ENCODE results near the gene CGB8. TPM values are rescaled to one million over a fixed set of nuclear protein-coding genes. Genes with fewer than 3 reads are reported as not detected.
A peak's percentile ranks its signal among the peaks of the same experiment; 100 is the strongest.

The CGB8 gene
- total RNA-seq, 1 donor, result not detected

DNA sequence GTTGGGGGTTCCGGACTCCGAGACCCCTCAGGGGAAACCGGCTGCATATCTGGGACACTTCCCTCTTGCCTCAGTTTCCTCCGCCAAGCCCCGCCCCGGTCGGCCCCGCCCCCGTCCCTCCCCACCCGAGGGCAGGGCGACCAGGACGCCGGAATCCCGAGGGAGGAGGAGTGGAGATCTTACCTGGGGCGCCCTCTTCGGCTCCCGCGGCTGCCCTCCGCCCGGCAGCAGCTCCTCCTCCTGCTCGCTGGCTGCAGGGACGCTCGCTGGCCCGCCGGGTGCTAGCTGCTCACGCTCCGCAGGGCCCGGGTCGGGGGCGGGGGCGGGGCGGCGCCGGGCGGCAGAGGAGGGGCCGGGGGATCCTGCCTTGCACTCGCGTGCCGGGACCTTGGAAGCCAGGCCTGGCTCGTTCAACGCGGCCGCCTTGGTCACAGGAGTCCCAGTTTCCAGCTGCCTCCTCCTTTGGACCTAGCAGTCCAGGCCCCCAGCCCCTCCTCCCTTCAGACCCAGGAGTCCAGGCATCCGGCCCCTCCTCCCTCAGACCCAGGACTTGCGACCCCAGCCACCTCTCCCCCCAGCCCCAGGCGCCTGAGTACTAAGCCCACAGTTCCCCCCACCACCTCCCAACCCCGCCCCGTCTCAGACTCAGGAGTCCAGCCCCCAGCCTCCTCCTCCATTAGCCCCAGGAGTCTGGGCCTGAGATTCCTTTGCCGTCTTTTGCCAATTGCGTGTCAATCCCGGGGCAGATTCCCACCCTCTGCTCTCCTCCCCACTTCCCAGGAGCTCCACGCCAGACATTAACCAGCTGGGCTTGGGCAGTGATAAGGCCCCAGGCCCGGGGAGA, 16.1 kb upstream of the CGB8 start, which contains the start of gene NTF4:
TSS of gene NTF4 (minus strand) at position 51 of the 844 bp plus-strand sequence. CDS start 2,821 bp downstream, outside the sequence.
- no peak for DNase-seq (ENCODE audit: low read depth)
- TF ChIP-seq, protein P1, sequence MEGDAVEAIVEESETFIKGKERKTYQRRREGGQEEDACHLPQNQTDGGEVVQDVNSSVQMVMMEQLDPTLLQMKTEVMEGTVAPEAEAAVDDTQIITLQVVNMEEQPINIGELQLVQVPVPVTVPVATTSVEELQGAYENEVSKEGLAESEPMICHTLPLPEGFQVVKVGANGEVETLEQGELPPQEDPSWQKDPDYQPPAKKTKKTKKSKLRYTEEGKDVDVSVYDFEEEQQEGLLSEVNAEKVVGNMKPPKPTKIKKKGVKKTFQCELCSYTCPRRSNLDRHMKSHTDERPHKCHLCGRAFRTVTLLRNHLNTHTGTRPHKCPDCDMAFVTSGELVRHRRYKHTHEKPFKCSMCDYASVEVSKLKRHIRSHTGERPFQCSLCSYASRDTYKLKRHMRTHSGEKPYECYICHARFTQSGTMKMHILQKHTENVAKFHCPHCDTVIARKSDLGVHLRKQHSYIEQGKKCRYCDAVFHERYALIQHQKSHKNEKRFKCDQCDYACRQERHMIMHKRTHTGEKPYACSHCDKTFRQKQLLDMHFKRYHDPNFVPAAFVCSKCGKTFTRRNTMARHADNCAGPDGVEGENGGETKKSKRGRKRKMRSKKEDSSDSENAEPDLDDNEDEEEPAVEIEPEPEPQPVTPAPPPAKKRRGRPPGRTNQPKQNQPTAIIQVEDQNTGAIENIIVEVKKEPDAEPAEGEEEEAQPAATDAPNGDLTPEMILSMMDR (IDR thresholded peaks at IDR 0.05; ENCODE audit: insufficient read depth, low read length), result no peak

DNA sequence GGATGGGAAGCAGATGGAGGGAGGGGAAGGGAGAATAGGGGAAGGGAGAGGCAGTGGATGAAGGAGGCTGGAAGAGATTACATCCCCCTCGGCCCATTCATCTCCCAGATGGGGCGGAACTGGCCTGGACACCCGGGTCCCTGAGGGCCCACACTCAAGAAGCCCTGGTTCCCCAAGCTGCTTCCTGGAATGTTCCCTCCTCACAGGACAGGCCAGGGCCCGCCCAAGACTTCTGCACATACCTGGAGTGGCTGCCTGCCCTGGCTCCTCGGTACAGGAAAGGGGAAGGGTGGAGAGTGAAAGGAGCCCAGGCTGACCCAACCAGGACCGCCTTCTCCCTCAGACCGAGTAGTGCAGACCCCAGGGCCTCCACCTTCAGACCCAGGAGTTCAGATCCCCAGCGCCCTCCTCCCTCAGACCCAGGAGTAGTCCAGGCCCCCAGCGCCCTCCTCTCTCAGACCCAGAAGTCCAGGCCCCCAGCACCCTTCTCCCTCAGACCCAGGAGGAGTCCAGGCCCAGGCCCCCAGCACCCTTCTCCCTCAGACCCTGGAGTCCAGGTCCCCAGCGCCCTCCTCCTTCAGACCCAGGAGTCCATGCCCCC, 15.2 kb upstream of the CGB8 start:
- TF ChIP-seq, protein P1 (IDR thresholded peaks at IDR 0.05; ENCODE audit: insufficient read depth, low read length), result no peak
- no peak overlapping the region for H3K4me3 ChIP-seq (ENCODE audit: low read depth, low read length)
- DNase-seq (ENCODE audit: low read depth), result no peak

More for the DNA sequence above, 16.1 kb upstream of the CGB8 start, which contains the start of gene NTF4:
- H3K4me3 ChIP-seq (ENCODE audit: low read depth, low read length), result peak within 1 kb of the TSS; percentile 48

DNA sequence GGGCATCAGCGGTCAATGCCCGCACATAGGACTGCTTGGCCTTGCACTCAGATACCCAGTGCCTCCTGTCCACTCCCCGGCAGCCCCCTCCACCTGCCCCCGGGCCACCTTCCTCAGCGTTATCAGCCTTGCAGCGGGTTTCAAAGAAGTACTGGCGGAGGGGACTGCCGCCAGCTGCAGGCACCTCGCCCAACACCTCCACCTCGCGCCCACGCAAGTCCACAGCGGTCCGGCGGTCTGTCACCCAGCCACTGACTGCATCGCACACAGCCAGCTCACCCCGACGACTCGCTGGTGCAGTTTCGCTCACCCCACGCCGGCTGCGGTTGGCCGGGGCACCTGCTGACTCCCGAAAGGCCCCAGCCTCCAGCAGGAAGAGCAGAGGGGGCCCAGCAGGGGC, 12.5 kb upstream of the CGB8 start:
- no peak for DNase-seq (ENCODE audit: low read depth)
- H3K4me3 ChIP-seq (ENCODE audit: low read depth, low read length), result no peak overlapping the region
- TF ChIP-seq, protein P1 (IDR thresholded peaks at IDR 0.05; ENCODE audit: insufficient read depth, low read length), result no peak

DNA sequence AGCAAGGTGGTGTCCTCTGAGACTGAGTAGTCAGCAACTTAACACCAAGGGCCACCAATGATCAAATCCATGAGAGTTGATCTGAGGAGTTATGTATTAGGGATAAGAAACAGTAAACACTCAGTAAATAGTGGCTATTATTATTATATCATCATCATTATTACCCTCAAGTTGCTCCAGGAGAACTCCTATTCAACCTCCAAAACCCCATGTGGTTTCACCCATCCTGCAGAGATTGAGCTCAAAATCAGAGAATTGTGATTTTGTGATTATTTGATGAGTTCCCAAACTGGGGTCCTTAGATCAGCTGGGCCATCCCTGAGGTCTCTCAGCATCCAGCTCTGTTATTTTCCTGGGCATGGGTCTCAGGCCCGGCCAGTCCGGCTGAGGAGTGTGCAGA, 12.1 kb upstream of the CGB8 start:
- TF ChIP-seq, protein P1 (IDR thresholded peaks at IDR 0.05; ENCODE audit: insufficient read depth, low read length), result no peak
- no peak overlapping the region for H3K4me3 ChIP-seq (ENCODE audit: low read depth, low read length)
- DNase-seq (ENCODE audit: low read depth), result no peak

DNA sequence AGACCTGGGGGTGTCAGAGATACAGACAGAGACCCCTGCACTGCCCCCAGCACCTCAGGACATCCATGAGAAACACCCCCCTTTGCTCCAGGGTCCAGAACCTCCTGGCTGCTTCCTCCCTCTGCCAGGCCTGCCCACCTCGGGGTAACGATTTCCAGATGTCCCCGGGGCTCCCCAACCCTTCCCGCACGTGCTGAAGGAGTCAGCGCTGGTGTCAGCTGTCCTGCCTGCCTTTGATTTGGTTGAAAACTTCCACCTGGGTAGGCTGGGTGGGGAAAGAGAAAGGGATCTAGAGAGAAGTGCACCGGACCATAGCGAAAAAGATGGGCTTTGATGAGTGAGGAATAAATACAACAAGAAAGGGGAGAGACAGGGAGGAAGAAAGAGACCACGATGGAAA, 10.1 kb upstream of the CGB8 start:
- DNase-seq (ENCODE audit: low read depth), result no peak
- TF ChIP-seq, protein P1 (IDR thresholded peaks at IDR 0.05; ENCODE audit: insufficient read depth, low read length), result no peak
- H3K4me3 ChIP-seq (ENCODE audit: low read depth, low read length), result no peak overlapping the region

DNA sequence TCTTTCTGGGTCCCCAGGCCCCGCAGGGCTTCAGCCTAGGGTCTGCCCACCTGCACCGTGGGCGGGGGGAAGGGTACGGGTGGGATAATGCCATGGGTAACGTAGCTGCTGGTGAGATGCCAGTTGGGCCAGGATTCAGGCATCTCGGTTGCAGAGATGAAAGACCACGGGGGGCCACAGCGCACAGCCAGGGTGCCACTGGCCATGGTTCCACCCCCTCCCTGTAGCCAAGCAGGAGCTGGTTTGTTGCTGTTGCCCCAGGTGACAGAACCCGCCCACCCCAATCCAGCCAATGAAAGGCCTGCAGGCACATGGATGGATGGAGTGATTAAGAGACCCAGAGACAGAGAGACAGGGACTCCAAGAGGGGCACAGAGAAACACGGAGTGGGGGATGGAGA, 9.7 kb upstream of the CGB8 start:
- H3K4me3 ChIP-seq (ENCODE audit: low read depth, low read length), result no peak overlapping the region
- TF ChIP-seq, protein P1 (IDR thresholded peaks at IDR 0.05; ENCODE audit: insufficient read depth, low read length), result no peak
- DNase-seq (ENCODE audit: low read depth), result peak; percentile 31

Data from fibroblast of the aortic adventitia (primary cell).